SK-N-MC (cell line): ENCODE results near the gene ANO6.
A peak's percentile ranks its signal among the peaks of the same experiment; 100 is the strongest.

Source experiments
- DNase-seq: peaks from one replicate; pipeline ENCODE4 v3.0.0-alpha.2; 2011; ENCODE audit warnings: low read depth, low spot score
- H3K27ac ChIP-seq: fragments of 200-600 bp; sonication (generic); 2 replicates; pipeline ENCODE4 v1.5.1; 2016; ENCODE audit warnings: mixed run types
- H3K36me3 ChIP-seq: fragments of 200-600 bp; sonication (generic); 2 replicates; pipeline ENCODE4 v1.6.1; 2017; ENCODE audit warnings: antibody characterized with exemption, low read length, mixed read lengths; ENCODE audit not compliant: insufficient read depth
- H3K4me3 ChIP-seq: fragments of 200-600 bp; sonication (generic); 2 replicates; pipeline ENCODE4 v1.5.1; 2016
- H3K9ac ChIP-seq: fragments of 200-600 bp; sonication (generic); 2 replicates; pipeline ENCODE4 v1.8.0; 2017; ENCODE audit warnings: mixed run types, mixed read lengths; ENCODE audit not compliant: insufficient read length
- H3K9me3 ChIP-seq: fragments of 200-600 bp; sonication (generic); 2 replicates; pipeline ENCODE4 v1.6.1; 2017; ENCODE audit warnings: low read depth, mild to moderate bottlenecking, antibody characterized with exemption, low read length, moderate library complexity, mixed read lengths
- EZH2 ChIP-seq: fragments of 200-600 bp; sonication (generic); IDR thresholded peaks from one replicate; pipeline ENCODE4 v1.6.1; 2017; ENCODE audit warnings: antibody characterized with exemption
- FOXP2 ChIP-seq: optimal IDR thresholded peaks from 2 replicates; pipeline ENCODE3; 2011; ENCODE audit warnings: mild to moderate bottlenecking, moderate library complexity; ENCODE audit not compliant: insufficient read depth; ENCODE audit errors: extremely low read length, control extremely low read depth
- POLR2AphosphoS5 ChIP-seq: IDR thresholded peaks from 2 replicates; pipeline ENCODE4 v1.6.1; 2012; ENCODE audit warnings: mild to moderate bottlenecking, low read depth, low read length, borderline replicate concordance

Gene ANO6

DNA sequence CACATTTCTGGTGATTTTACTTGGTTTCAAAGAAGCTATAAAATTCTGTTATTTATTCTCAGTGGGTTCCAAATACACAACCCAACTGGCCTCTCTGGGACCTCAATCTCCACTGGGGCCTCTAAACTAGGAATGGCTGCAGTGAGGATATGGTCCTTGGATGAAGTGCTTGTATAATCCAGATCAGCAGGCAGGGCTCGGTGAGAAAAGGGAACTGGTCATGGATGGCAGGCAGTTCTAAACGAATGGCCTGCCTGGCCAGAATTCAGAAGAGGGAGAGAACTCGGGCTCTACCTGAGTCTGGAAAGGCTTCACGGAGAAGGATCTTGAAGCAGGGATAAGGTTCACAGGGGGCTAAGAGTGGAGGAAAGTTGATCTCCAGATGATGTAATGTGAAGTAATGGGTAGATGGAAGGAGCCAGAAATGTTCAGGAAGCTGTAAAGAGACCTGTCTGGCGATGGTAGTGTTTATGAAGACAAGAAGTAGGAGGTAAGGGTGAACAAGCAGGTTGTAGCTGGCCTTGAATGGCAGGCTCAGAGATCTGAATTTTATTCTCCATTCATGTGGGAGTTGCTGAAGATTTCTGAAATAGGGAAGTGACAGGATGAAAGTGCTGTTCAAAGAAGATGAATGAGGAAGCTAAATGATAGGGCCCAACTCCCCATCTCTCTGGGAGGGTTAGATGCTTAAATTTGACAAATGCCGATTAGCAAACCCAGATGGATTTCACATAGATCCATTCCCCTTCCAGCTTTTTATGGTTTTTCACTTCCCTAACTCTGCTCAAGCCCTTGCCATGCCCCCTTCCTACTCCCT, 31.5 kb upstream of the ANO6 start:
- Histone ChIP-seq H3K27ac (peak overlapping the region; percentile 66; the same call in 1 of the 2 replicates), H3K9ac (no peak overlapping the region), H3K9me3 (peaks cover 2% of the 10 kb centered on the region; the same call in 1 of the 2 replicates), H3K36me3 (no peaks in the 10 kb centered on the region), H3K4me3 (no peak overlapping the region)
- no peak for TF ChIP-seq FOXP2
- no peak for TF ChIP-seq EZH2
- no peak for TF ChIP-seq POLR2AphosphoS5
- no peak for DNase-seq

- Histone ChIP-seq H3K9ac (no peak overlapping the region), H3K4me3 (no peak overlapping the region), H3K27ac (no peak overlapping the region), H3K36me3 (no peaks in the 10 kb centered on the region), H3K9me3 (no peaks in the 10 kb centered on the region)
- TF ChIP-seq POLR2AphosphoS5 (no peak), EZH2 (no peak), FOXP2 (no peak)
- no peak for DNase-seq
Observed at GRCh38 chr12:45186762-45187161, 29.1 kb upstream of the ANO6 start.

- no peak overlapping the region for H3K9ac ChIP-seq
- no peak for DNase-seq
- no peak for TF ChIP-seq POLR2AphosphoS5
- no peak for TF ChIP-seq FOXP2
- H3K27ac ChIP-seq = no peak overlapping the region
- no peaks in the 10 kb centered on the region for H3K9me3 ChIP-seq
- H3K36me3 ChIP-seq = no peaks in the 10 kb centered on the region
- H3K4me3 ChIP-seq = no peak overlapping the region
Observed at GRCh38 chr12:45189766-45190403, 26.0 kb upstream of the ANO6 start.

- TF ChIP-seq EZH2 (no peak), FOXP2 (no peak), POLR2AphosphoS5 (no peak)
- DNase-seq = no peak
- Histone ChIP-seq H3K36me3 (no peaks in the 10 kb centered on the region), H3K9ac (no peak overlapping the region), H3K4me3 (no peak overlapping the region), H3K9me3 (no peaks in the 10 kb centered on the region), H3K27ac (no peak overlapping the region)
Observed at GRCh38 chr12:45191239-45191638, 24.7 kb upstream of the ANO6 start.

- H3K9ac ChIP-seq = no peak overlapping the region
- TF ChIP-seq EZH2 (no peak), FOXP2 (no peak), POLR2AphosphoS5 (no peak)
- DNase-seq = no peak
- H3K9me3 ChIP-seq = no peaks in the 10 kb centered on the region
- H3K36me3 ChIP-seq = no peaks in the 10 kb centered on the region
- no peak overlapping the region for H3K4me3 ChIP-seq
- no peak overlapping the region for H3K27ac ChIP-seq
Observed at GRCh38 chr12:45192707-45193106, 23.2 kb upstream of the ANO6 start.

GRCh38 chr12:45200491-45201043, 15.3 kb upstream of the ANO6 start:
- no peak for DNase-seq
- TF ChIP-seq POLR2AphosphoS5 = no peak
- no peak for TF ChIP-seq EZH2
- TF ChIP-seq FOXP2 = no peak
- Histone ChIP-seq H3K4me3 (no peak overlapping the region), H3K36me3 (no peaks in the 10 kb centered on the region), H3K9ac (no peak overlapping the region), H3K9me3 (no peaks in the 10 kb centered on the region), H3K27ac (no peak overlapping the region)

GRCh38 chr12:45203767-45204166, 12.1 kb upstream of the ANO6 start:
- DNase-seq = no peak
- Histone ChIP-seq H3K9me3 (no peaks in the 10 kb centered on the region), H3K9ac (no peak overlapping the region), H3K4me3 (no peak overlapping the region), H3K27ac (no peak overlapping the region), H3K36me3 (no peaks in the 10 kb centered on the region)
- TF ChIP-seq POLR2AphosphoS5 = no peak
- no peak for TF ChIP-seq FOXP2
- no peak for TF ChIP-seq EZH2

GRCh38 chr12:45204757-45205156, 11.1 kb upstream of the ANO6 start:
- Histone ChIP-seq H3K9me3 (no peaks in the 10 kb centered on the region), H3K27ac (no peak overlapping the region), H3K4me3 (no peak overlapping the region), H3K9ac (no peak overlapping the region), H3K36me3 (no peaks in the 10 kb centered on the region)
- TF ChIP-seq EZH2 (no peak), POLR2AphosphoS5 (no peak), FOXP2 (no peak)
- no peak for DNase-seq

GRCh38 chr12:45205165-45205825, 10.6 kb upstream of the ANO6 start:
- DNase-seq = no peak
- Histone ChIP-seq H3K36me3 (no peaks in the 10 kb centered on the region), H3K27ac (no peak overlapping the region), H3K9ac (no peak overlapping the region), H3K4me3 (no peak overlapping the region), H3K9me3 (no peaks in the 10 kb centered on the region)
- TF ChIP-seq POLR2AphosphoS5 (no peak), EZH2 (no peak), FOXP2 (no peak)
